MM.1S (cell line): ENCODE measurements around the gene EIF2B2.

Source experiments
- DNase-seq: peaks from one replicate; pipeline ENCODE4 v3.0.0-alpha.2; 2015
- H2AFZ ChIP-seq: fragments of 300-600 bp; sonication (generic); 2 replicates; pipeline ENCODE4 v1.6.0; 2016; ENCODE audit warnings: antibody characterized with exemption, low read length
- H3F3A ChIP-seq: fragments of 300-600 bp; sonication (generic); 2 replicates; pipeline ENCODE4 v1.6.1; 2016; ENCODE audit warnings: mild to moderate bottlenecking, antibody characterized with exemption, low read length, moderate library complexity, mixed read lengths; ENCODE audit not compliant: insufficient read depth
- H3K27ac ChIP-seq: fragments of 300-600 bp; sonication (generic); 2 replicates; pipeline ENCODE4 v1.5.1; 2016; ENCODE audit warnings: mild to moderate bottlenecking, low read length
- H3K27me3 ChIP-seq: fragments of 300-600 bp; sonication (generic); replicated peaks from 2 replicates; pipeline ENCODE4 v1.6.0; 2016; ENCODE audit warnings: low read length; ENCODE audit not compliant: insufficient read depth
- H3K36me3 ChIP-seq: fragments of 300-600 bp; sonication (generic); replicated peaks from 2 replicates; pipeline ENCODE4 v1.6.1; 2016; ENCODE audit warnings: mild to moderate bottlenecking, low read length, mixed read lengths; ENCODE audit not compliant: insufficient read depth
- H3K4me1 ChIP-seq: fragments of 300-600 bp; sonication (generic); 2 replicates; pipeline ENCODE4 v1.6.1; 2016; ENCODE audit warnings: low read length, mixed read lengths
- H3K4me2 ChIP-seq: fragments of 300-600 bp; sonication (generic); 2 replicates; pipeline ENCODE4 v1.6.0; 2016; ENCODE audit warnings: low read depth, low read length
- H3K4me3 ChIP-seq: fragments of 300-600 bp; sonication (generic); 2 replicates; pipeline ENCODE4 v1.5.1; 2016; ENCODE audit warnings: low read length, mixed read lengths
- H3K79me2 ChIP-seq: fragments of 300-600 bp; sonication (generic); 2 replicates; pipeline ENCODE4 v1.6.1; 2016; ENCODE audit warnings: mixed run types, low read length, mixed read lengths
- H3K9ac ChIP-seq: fragments of 300-600 bp; sonication (generic); 2 replicates; pipeline ENCODE4 v1.6.1; 2016; ENCODE audit warnings: low read length, mixed read lengths
- H3K9me2 ChIP-seq: fragments of 300-600 bp; sonication (generic); replicated peaks from 2 replicates; pipeline ENCODE4 v1.6.1; 2016; ENCODE audit warnings: mild to moderate bottlenecking, low read length, mixed read lengths; ENCODE audit not compliant: insufficient read depth
- H3K9me3 ChIP-seq: fragments of 300-600 bp; sonication (generic); replicated peaks from 2 replicates; pipeline ENCODE4 v1.6.1; 2016; ENCODE audit warnings: mild to moderate bottlenecking, low read length, mixed read lengths; ENCODE audit not compliant: insufficient read depth
- H4K20me1 ChIP-seq: fragments of 300-600 bp; sonication (generic); 2 replicates; pipeline ENCODE4 v1.6.1; 2016; ENCODE audit warnings: mild to moderate bottlenecking, low read length, moderate library complexity, mixed read lengths; ENCODE audit not compliant: insufficient read depth
- CTCF ChIP-seq: fragments of 300-600 bp; sonication (generic); IDR thresholded peaks from 2 replicates; pipeline ENCODE4 v1.5.1; 2016; ENCODE audit warnings: antibody characterized with exemption, low read length, mixed read lengths
- EZH2 ChIP-seq: fragments of 300-600 bp; sonication (generic); optimal IDR thresholded peaks from 2 replicates; pipeline ENCODE3; 2017; ENCODE audit warnings: low read depth, mild to moderate bottlenecking, antibody characterized with exemption, low read length, mixed read lengths
- EZH2phosphoT487 ChIP-seq: fragments of 300-600 bp; sonication (generic); IDR thresholded peaks from 2 replicates; pipeline ENCODE4 v1.6.1; 2018; ENCODE audit warnings: antibody characterized with exemption, low read length

The EIF2B2 gene

GRCh38 chr14:75005357-75005756 is 2.6 kb downstream of the EIF2B2 start:
- TF ChIP-seq EZH2phosphoT487 (no peak), CTCF (no peak), EZH2 (no peak)
- Histone ChIP-seq H3K9ac (no peak overlapping the region), H3K79me2 (peaks cover 16% of the 10 kb centered on the region), H4K20me1 (no peaks in the 10 kb centered on the region), H3K4me3 (no peak overlapping the region), H3K27ac (no peak overlapping the region), H3K36me3 (no peaks in the 10 kb centered on the region), H3F3A (no peaks in the 10 kb centered on the region), H3K9me2 (no peaks in the 10 kb centered on the region), H3K4me2 (no peak overlapping the region), H3K9me3 (no peaks in the 10 kb centered on the region), H3K27me3 (no peaks in the 10 kb centered on the region), H2AFZ (no peak overlapping the region), H3K4me1 (0 out of 2 replicates have a peak, but pooled peaks cover 5% of the 10 kb centered on the region)
- no peak for DNase-seq

GRCh38 chr14:75009176-75009575 is 6.5 kb downstream of the EIF2B2 start:
- Histone ChIP-seq H3K79me2 (peaks cover 2% of the 10 kb centered on the region), H3F3A (no peaks in the 10 kb centered on the region), H4K20me1 (no peaks in the 10 kb centered on the region), H3K27me3 (no peaks in the 10 kb centered on the region), H3K9me2 (no peaks in the 10 kb centered on the region), H3K9ac (no peak overlapping the region), H2AFZ (no peak overlapping the region), H3K4me2 (no peak overlapping the region), H3K4me3 (no peak overlapping the region), H3K4me1 (no peaks in the 10 kb centered on the region), H3K9me3 (no peaks in the 10 kb centered on the region), H3K36me3 (no peaks in the 10 kb centered on the region), H3K27ac (no peak overlapping the region)
- TF ChIP-seq EZH2 (no peak), EZH2phosphoT487 (no peak), CTCF (no peak)
- DNase-seq = no peak

GRCh38 chr14:75010472-75011093 is 7.9 kb downstream of the EIF2B2 start:
- Histone ChIP-seq H3K4me3 (no peak overlapping the region), H3K4me1 (no peaks in the 10 kb centered on the region), H3K79me2 (no peaks in the 10 kb centered on the region), H3K9me2 (no peaks in the 10 kb centered on the region), H4K20me1 (no peaks in the 10 kb centered on the region), H3K9me3 (no peaks in the 10 kb centered on the region), H3K27me3 (no peaks in the 10 kb centered on the region), H3K9ac (no peak overlapping the region), H3K4me2 (no peak overlapping the region), H3K27ac (no peak overlapping the region), H2AFZ (no peak overlapping the region), H3F3A (no peaks in the 10 kb centered on the region), H3K36me3 (no peaks in the 10 kb centered on the region)
- DNase-seq = no peak
- no peak for TF ChIP-seq EZH2phosphoT487
- TF ChIP-seq EZH2 = no peak
- no peak for TF ChIP-seq CTCF
